ENCODE data around the gene SIAH3. TPM values are rescaled to one million over a fixed set of nuclear protein-coding genes. Genes with fewer than 3 reads are reported as not detected.
"Not testable (repeated sequence)": the region's sequence is repeated elsewhere in the genome, so short reads cannot be mapped to it uniquely, and the experiment has no call there.

Gene SIAH3
- total RNA-seq, 1 donor from 2014 or later, result not detected

- DNase-seq (ENCODE audit: low read depth), result peak; percentile 66
- H3K4me3 ChIP-seq (ENCODE audit: low read depth, low read length), result no peak overlapping the region
- TF ChIP-seq CTCF (IDR thresholded peaks at IDR 0.05; ENCODE audit: insufficient read depth, low read length, severe bottlenecking), result no peak
- FAIRE-seq, result no peak
- H3K36me3 ChIP-seq (ENCODE audit: control insufficient read depth, insufficient read depth, low read length), result no peaks in the 10 kb centered on the region
- H3K27me3 ChIP-seq (ENCODE audit: control insufficient read depth, insufficient read depth, low read length), result no peaks in the 10 kb centered on the region
Measured at GRCh38 chr13:45873491-45874325, 22.2 kb upstream of the SIAH3 start.

GRCh38 chr13:45872566-45872965 is 21.0 kb upstream of the SIAH3 start:
- FAIRE-seq (peak; percentile 72), DNase-seq (ENCODE audit: low read depth) (no peak)
- no peak for TF ChIP-seq CTCF (IDR thresholded peaks at IDR 0.05; ENCODE audit: insufficient read depth, low read length, severe bottlenecking)
- no peaks in the 10 kb centered on the region for H3K27me3 ChIP-seq (ENCODE audit: control insufficient read depth, insufficient read depth, low read length)
- no peaks in the 10 kb centered on the region for H3K36me3 ChIP-seq (ENCODE audit: control insufficient read depth, insufficient read depth, low read length)
- no peak overlapping the region for H3K4me3 ChIP-seq (ENCODE audit: low read depth, low read length)

- DNase-seq (ENCODE audit: low read depth); H3K36me3 ChIP-seq (ENCODE audit: control insufficient read depth, insufficient read depth, low read length); H3K4me3 ChIP-seq (ENCODE audit: low read depth, low read length); FAIRE-seq; H3K27me3 ChIP-seq (ENCODE audit: control insufficient read depth, insufficient read depth, low read length): not testable (repeated sequence)
Measured at GRCh38 chr13:45871201-45871600, 19.6 kb upstream of the SIAH3 start.

GRCh38 chr13:45870232-45870631 is 18.7 kb upstream of the SIAH3 start:
- no peak for TF ChIP-seq CTCF (IDR thresholded peaks at IDR 0.05; ENCODE audit: insufficient read depth, low read length, severe bottlenecking)
- DNase-seq (ENCODE audit: low read depth) (no peak), FAIRE-seq (no peak)
- Histone ChIP-seq H3K4me3 (ENCODE audit: low read depth, low read length) (no peak overlapping the region), H3K27me3 (ENCODE audit: control insufficient read depth, insufficient read depth, low read length) (no peaks in the 10 kb centered on the region), H3K36me3 (ENCODE audit: control insufficient read depth, insufficient read depth, low read length) (no peaks in the 10 kb centered on the region)

- TF ChIP-seq CTCF (IDR thresholded peaks at IDR 0.05; ENCODE audit: insufficient read depth, low read length, severe bottlenecking), result no peak
- Histone ChIP-seq H3K36me3 (ENCODE audit: control insufficient read depth, insufficient read depth, low read length) (no peaks in the 10 kb centered on the region), H3K4me3 (ENCODE audit: low read depth, low read length) (no peak overlapping the region), H3K27me3 (ENCODE audit: control insufficient read depth, insufficient read depth, low read length) (peaks cover 2% of the 10 kb centered on the region)
- FAIRE-seq (no peak), DNase-seq (ENCODE audit: low read depth) (no peak)
Measured at GRCh38 chr13:45865414-45865813, 13.9 kb upstream of the SIAH3 start.

GRCh38 chr13:45863709-45864590 is 12.4 kb upstream of the SIAH3 start:
- Histone ChIP-seq H3K4me3 (ENCODE audit: low read depth, low read length) (no peak overlapping the region), H3K36me3 (ENCODE audit: control insufficient read depth, insufficient read depth, low read length) (no peaks in the 10 kb centered on the region), H3K27me3 (ENCODE audit: control insufficient read depth, insufficient read depth, low read length) (peaks cover 2% of the 10 kb centered on the region)
- no peak for FAIRE-seq
- DNase-seq (ENCODE audit: low read depth), result no peak
- no peak for TF ChIP-seq CTCF (IDR thresholded peaks at IDR 0.05; ENCODE audit: insufficient read depth, low read length, severe bottlenecking)
